Hypothalamus (tissue), 51 donors: ENCODE data around the gene RCCD1.

Experiments used
- DNase-seq, 51 donors: peaks; one replicate each; lab custom pipeline; 2025; lab: John Stamatoyannopoulos, UW

The RCCD1 gene

DNA sequence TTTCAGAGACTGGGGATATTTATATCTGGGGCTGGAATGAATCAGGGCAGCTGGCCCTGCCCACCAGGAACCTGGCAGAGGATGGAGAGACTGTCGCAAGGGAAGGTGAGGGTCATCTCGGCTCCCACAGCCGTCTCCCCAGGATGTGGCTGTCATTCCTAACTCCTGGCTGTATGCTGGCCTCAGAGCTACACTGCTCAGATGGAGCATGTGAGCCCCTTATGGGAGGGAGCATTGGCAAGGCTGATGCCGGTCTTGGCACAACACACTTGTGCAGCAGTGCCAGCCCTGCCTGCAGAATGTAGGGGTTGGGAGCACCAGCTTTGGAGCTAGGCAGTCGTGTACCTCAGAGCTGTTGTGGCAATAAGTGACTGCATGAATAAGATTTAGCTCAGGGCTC lies 5.2 kb downstream of the RCCD1 start:
- peak in 35 of 51 donors; percentile 4 to 79 (median 37) for DNase-seq

DNA sequence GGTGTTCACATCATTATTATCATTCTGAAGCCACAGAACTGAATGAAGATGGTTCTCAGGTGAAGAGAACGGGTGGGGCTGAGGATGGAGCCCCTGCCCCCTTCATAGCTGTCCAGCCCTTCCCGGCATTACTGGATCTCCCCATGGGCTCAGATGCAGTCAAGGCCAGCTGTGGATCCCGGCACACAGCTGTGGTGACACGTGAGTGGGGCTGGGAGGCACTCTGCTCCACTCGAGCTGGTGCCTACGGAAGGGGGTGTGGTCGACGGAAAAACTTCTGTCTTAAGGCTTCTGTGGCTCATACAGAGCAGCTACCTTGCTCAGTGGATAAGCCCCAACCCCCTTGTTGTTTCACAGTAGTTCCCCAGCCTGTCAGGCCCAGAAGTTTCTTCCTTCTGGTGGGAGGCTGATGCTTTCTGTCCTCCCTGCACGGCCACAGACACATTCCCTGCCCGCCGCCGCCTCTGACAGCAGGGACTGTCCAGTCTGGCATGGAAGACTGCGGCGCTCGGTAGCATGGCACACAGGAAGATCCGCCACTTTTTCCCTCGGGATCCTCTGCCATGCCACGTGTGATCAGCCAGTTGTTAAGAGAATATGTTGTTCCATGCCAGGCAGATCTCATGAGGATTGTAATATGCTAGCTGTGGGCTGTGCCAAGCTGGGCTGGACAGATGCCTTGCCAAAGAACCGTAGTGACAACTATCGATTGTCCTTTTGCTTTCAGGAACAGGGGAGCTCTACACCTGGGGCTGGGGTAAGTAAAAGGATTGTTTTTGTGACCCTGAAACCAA lies 5.8 kb downstream of the RCCD1 start:
- DNase-seq: peak in 2 of 51 donors; percentile 18 to 33

DNA sequence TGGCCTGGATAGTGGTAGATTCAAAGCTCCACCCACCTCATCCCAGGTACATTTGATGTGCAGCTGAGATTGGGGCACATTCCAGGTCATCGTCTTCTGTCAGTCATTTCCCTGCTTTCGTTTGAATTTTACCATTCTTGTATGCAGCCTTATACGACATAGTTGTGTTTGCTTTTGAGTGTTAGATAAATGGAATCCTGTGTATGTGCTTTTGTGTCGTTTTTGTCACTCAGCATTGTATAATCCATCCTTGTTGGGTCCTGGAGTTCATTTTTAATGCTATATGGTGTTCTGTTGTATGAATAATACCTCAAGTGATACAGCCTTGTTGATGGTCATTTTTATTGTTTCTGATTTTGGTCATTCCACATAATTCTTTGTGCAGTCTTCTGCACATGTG lies 7.3 kb downstream of the RCCD1 start:
- no peak for DNase-seq

DNA sequence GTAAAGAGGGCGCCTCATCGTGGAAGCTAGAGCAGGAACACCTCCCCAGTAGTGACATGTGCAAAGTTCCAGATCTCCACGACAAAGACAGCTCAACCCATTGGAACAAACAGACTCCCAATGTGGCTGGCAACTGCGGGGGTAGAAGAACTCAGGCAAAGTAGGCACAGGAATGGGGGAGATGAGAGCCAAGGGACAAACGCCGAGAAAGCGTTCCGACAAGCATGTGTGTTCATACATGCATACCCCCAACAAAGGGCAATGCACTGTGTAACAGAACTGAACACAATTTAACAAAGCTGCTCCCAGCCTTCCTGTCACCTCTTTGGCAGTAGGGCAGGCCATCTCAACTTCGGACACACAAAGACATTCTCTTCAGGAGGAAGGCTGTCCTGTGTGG lies 11.6 kb downstream of the RCCD1 start:
- DNase-seq: no peak

DNA sequence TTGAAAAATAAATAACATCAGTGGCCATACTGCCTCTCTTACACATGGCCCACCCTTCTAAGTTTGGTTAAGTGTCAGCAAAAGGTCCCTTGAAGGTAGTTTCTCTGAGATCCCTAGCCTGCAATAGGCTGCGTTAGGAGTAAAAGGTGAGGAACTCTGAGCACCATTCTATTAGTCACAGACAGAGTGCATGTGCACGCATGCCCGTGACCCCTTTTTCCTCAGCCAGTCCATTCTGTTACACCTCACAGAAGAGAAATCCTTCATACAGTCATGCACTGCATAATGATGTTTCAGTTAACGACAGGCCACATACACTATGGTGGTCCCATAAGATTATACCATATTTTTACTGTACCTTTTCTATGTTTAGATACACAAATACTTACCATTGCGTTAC lies 12.5 kb downstream of the RCCD1 start:
- DNase-seq: no peak

DNA sequence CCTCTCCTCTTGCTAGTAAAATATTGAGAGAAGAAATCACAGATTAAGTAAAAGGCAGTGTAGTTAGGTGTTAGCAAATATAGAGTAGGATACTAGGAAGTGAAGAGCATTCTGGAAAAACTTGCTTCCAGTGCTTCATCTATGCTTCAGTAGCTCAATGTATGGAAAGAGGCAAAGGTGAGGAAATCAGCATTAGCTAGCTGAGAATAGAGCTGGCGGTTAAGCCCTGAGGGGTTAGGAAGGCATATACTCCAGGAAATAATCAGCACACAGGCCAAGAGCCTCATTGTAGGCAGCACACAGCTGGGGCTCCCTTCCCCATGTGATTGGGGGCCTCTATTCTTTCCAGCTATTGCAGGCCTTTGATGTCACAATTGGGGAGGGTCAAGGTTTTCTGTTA lies 13.8 kb downstream of the RCCD1 start:
- DNase-seq: no peak

DNA sequence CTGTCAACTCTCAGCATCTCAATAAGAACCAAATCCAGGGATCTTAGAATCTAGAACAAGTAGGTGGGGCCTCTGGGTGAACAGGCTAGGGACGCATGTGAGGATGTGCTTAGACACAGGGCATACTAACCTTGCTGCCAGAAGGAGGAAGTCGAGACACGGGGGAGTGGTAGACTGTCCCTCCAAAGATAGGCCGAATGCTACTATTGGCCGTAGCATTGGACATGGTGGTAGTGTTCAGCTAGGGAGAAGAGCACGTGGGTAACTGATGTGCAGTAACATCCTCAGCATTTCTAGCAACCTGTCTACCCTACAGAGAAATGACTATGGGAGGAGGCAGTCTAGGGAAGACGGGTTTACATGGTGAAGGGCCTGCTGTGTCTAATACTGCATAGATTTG lies 15.6 kb downstream of the RCCD1 start:
- no peak for DNase-seq

DNA sequence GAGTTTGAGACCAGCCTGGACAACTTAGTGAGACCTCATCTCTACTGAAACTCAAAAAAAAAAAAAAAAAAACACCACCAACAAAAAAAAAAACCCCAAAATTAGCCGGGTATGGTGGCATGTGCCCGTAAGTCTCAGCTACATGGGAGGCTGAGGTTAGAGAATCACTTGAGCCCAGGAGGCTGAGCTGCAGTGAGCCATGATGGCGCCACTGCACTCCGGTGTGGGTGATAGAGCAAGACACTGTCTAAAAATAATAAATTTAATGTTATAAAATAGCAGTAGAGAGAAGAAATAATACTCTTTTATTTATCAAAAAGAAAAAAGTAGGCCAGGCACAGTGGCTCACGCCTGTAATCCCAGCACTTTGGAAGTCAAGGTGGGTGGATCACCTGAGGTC lies 17.4 kb downstream of the RCCD1 start:
- DNase-seq: no peak

DNA sequence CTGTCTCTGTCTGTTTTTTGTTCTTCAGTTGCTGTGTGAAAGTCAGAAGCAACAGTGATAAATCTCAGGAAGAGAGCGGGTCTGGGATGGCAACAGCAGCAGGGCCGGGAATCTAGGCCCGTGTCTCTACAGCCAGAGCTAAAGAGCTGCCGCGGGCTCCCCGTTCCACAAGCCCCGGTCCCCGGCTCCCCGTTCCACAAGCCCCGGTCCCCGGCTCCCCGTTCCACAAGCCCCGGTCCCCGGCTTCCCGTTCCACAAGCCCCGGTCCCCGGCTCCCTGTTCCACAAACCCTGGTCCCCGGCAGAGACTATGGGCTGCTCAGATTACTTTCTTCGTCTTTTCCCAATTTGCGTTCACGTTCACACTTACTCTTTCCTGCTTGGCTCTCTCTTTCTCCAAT lies 19.5 kb downstream of the RCCD1 start:
- no peak for DNase-seq

DNA sequence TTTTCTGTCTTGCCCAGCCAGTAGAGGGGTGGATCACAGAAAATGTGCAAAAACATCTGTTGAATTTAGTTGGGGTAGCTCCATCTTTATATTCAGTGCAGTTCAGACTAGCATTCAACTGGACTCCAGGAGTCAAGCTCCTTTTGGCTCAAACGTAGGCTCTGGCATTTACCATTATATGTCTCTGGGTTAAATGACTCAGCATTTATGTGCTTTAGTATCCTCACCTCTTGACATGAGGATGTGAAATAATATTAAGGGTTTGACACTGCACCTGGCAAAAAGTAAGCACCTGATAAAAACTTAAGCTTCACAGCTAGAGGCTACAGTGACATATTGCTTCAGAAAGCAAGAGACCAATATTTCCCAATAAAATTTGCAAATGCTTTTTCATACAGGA lies 24.9 kb downstream of the RCCD1 start:
- DNase-seq: no peak

DNA sequence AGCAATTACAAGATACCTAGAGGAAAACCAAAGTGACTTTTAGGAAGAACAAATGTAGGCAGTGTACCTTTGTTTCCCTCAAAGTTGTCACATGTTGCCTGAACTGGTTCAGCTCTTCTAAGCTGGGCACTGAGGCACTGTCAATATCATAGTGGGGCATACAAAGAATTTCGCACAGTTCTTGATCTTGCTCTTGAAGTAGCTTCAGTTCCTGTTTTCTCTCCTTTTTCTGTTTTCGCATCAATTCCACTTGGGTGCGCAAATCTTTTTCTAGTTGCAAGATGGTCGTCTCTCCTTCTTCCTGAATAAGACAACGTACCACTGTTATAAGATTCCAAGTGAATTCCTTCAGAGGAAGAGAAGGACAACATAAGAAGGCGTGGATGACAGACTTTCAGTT lies 27.0 kb downstream of the RCCD1 start:
- no peak for DNase-seq

DNA sequence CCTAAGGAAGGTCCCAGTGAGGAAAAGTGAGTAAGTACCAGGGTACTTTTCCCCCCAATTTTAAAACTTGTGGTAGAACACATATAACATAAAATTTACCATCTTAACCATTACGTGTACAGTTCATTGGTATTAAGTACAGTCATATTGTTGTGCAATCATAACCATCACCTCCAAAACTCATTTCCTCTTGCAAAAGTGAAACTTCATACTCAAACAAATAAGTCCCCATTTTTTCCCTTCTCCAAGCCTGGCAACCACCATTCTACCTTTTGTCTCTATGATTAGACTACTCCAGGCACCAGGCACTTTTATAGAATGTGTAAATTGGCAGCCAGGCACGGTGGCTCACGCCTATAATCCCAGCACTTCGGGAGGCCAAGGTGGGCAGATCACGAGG lies 27.5 kb downstream of the RCCD1 start:
- no peak for DNase-seq

DNA sequence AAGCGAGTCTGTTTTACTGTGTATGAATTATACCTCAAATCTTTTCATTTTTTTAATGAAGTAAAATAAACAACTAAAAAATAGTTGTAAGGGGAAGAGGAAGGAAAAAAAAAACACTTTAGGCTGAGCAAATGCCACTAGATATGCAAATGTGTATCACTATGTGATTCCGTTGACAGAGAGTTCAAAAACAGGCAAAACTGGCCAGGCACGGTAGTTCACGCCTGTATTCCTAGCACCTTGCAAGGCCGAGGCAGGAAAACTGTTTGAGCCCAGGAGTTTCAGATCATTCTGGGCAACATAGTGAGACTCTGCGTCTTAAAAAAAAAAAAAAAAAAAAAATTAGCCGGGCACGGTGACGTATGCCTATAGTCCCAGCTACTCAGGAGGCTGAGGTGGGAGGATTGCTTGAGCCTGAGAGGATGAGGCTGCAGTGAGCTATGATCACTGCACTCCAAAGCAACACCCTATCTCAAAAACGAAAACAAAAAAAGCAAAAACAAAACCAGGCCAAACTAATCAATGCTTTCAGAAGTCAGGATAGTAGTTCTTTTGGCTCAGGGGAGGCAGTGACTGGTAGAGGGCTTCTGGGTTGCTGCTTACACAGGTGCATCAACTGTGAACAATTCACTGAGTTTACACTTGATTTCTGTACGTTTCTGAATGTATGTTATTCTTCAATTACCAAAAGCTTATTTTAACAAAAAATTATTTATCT lies 32.3 kb downstream of the RCCD1 start:
- no peak for DNase-seq

DNA sequence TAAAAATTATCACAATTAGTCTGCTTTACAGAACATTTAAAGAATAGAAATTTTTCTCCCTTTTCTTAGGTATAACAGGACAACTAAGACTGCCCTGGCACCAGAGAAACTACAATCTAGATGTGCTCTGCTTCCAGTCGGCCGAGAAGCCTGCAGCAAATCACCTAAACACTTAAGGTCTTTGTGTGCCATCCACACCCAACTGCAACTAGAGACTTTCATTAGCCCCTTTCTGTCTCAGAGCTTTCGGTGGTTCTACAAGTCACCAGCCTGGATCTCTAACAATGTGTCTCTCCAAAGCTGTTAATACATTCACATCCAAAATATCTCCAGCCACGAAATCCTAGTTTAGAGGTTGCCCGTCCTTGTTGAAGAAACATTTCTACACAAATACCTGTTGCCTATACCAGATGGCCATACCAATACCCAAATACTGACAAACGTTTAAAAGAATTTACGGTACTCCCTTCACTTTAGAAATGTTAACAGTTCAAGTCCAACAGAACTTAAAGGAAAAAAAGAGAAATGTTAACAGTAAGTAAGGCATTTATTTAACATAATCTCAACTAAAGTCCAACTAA lies 33.0 kb downstream of the RCCD1 start:
- no peak for DNase-seq

DNA sequence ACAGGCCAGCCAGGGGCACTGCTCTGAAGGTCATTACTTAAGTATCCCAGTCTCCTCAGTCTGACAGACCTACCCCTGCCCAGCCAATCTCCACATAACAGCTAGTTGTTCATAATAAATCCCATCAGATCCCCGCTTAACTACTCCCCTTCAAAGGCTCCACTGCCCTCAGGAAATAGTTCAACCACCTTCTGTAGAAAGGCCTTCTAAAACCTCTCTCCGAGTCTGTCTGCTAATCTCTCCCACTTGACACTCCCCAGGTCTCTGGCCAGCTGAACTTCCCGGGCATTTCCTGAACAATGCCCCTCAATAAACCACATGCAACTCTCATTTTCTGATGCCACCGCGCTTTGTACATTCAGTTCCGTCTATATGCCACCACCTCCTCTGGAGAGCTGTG lies 33.6 kb downstream of the RCCD1 start:
- DNase-seq: no peak

DNA sequence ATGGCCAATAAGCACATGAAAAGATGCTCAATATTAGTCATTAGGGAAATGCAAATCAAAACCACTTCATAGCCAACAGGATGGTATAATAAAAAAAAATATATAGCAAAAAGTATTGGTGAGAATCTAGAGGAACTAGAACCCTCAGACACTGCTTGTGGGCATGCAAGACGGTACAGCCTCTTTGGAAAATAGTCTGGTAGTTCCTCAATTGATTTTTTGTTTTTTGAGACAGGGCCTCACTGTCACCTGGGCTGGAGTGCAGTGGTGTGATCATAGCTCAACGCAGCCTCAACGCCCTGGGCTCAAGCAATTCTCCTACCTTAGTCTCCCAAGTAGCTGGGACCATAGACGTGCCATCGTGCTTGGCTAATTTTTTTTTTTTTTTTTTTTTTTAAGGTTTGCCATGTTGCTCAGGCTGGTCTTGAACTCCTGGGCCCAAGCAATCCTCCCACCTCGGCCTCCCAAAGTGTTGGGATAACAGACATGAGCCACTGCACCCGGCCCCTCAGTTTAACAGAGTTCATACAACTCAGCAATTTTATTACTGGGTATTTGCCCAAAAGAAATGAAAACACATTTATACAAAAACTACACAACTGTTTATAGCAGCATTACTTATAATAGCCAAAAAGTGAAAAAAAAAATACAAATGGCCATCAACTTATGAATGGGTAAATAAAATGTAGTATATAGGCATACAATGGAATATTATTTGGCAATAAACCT lies 34.5 kb downstream of the RCCD1 start:
- DNase-seq: no peak

DNA sequence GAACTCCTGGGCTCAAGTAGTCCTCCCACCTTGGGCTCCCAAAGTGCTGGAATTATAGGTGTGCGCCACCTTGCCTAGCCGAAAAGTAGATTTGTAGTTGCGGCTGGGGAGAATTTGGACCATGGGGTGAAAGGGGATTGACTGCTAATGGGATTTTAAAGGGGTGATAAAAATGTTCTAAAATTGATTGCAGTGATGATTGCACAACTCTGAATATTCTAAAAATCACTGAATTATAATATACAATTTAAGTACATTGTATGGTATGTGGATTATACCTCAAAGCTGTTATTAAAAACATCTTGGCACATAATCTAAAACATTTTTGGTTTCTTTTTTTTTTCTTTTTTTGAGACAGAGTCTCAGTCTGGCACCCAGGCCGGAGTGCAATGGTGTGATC lies 35.8 kb downstream of the RCCD1 start:
- no peak for DNase-seq

DNA sequence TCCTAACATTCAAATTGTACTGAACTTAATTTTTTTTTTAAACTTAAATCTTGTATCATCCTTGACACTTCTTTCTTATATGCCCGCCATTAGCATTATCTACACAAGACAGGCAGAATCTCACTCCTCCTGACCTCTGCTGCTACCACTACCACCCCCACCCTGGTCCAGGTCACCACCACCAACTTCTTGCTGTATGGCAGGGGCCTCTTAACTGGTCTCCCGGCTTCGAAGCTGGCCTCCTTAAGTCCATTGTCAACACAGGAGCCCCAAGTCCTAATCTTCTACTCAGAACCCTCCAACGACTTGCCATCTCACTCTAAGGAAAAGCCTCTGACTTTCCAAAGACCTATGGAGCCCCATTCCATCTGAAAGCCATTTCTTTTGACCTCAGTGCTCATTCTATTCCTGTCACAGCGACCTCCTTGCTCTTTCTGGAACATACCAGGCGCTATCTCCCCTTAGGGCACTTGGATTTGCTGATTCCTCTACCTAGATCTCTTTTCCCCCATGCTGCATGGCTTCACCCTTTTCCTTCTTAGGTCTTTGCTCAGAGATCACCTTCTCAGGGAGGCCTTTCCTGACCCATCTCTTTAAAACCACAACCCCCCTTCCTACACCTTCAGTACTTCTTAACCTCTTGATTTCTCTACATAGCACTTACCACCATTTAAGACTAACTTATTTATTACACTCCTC lies 37.1 kb downstream of the RCCD1 start:
- DNase-seq: no peak

DNA sequence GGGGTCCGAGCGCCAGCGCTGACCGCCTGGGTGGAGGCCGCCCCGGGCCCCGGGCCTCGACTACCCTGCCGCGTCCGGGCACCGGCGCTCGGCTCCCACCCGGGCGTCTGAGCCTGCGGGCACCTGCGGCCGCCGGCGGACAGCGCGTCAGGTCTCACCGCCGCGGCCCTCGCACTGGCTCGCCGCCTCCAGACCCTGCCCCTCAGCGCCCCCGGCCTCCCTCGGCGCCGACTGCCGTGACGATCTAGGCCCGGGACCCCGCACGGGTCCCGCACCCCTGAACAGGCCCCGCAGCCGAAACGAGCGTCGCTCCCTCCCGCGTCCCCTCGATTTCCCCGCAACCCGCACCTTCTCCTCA lies 39.4 kb downstream of the RCCD1 start:
- peak in 2 of 51 donors; percentile 4 to 25 for DNase-seq

DNA sequence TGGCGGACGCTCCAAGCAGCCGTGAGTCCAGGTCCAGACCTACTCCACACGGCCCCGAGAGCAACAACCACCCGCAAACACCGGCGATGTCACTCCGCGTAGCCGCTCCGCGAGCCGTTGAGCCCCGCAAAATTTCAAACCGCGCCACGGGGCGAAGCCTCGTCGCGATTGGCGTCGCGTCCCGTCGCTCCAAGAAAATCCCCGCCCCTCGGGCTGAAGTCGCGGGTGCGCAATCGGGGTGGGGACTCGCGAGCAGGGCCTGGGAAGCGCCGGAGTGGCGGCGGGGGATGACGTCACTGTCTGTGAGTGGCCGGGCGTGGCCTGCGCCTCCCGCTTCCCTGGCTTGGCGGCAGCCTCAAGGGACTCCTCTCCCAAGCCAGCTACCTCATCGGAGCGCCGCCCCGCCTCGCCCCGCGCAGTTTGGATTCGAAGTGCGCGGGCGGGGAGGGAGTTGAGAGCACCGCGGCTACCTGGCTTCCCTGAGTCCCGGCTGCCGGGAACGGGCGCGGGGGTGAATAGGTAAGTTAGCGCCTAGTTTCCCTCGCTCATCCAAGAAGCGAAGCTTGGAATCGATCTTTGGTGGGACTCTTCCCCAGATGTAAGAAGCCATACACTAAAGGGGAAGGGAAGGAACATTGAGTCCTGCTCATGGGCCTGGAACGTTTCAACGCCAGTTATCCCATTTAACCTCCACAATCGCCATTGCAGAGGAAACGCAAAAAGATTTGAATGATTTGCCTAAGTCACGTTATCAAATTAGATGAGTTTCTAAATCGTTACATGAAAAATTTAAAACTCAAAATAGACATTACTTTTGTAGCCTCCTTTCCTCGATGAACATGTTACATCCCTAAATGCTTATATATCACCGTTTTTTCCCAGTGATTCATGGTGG lies 40.0 kb downstream of the RCCD1 start, which contains the start of gene PRC1:
Gene PRC1, minus strand, starts transcription at position 119 of the 895 bp plus-strand sequence. Its CDS starts 118 bp downstream, at position 1.
- peak; percentile 38 to 98 (median 94) for DNase-seq
